GM23338 (cell line): Measurements from ENCODE around the gene MYH14.

Experiments
- CREB1 ChIP-seq: fragments of 250-450 bp; sonication (Bioruptor Pico); IDR thresholded peaks from 2 replicates; pipeline ENCODE4 v1.5.0; 2020; ENCODE audit warnings: low read depth, mild to moderate bottlenecking, moderate library complexity
- EZH2 ChIP-seq: fragments of 200-600 bp; sonication (generic); IDR thresholded peaks from one replicate; pipeline ENCODE4 v1.8.0; 2017; ENCODE audit warnings: antibody characterized with exemption, mild to moderate bottlenecking, low read depth; ENCODE audit not compliant: unreplicated experiment
- EZH2phosphoT487 ChIP-seq: fragments of 200-600 bp; sonication (generic); IDR thresholded peaks from one replicate; pipeline ENCODE4 v1.8.1; 2018; ENCODE audit warnings: antibody characterized with exemption; ENCODE audit not compliant: unreplicated experiment
- JUNB ChIP-seq: IDR thresholded peaks from one replicate; pipeline ENCODE4 v1.6.1; 2016; ENCODE audit warnings: antibody characterized with exemption; ENCODE audit not compliant: unreplicated experiment
- NANOG ChIP-seq: IDR thresholded peaks from 2 replicates; pipeline ENCODE4 v1.6.1; 2016; ENCODE audit warnings: antibody characterized with exemption, borderline replicate concordance
- POLR2AphosphoS5 ChIP-seq: IDR thresholded peaks from 2 replicates; pipeline ENCODE4 v1.6.1; 2016; ENCODE audit warnings: antibody characterized with exemption, low read depth
- STAT1 ChIP-seq: IDR thresholded peaks from one replicate; pipeline ENCODE4 v1.6.1; 2016; ENCODE audit warnings: antibody characterized with exemption; ENCODE audit not compliant: unreplicated experiment
- ZNF114 ChIP-seq: fragments of 250-450 bp; sonication (Bioruptor Pico); IDR thresholded peaks from 2 replicates; pipeline ENCODE4 v1.5.0; 2020; ENCODE audit warnings: mild to moderate bottlenecking, moderate library complexity
- ZNF331 ChIP-seq: fragments of 250-450 bp; sonication (Bioruptor Pico); IDR thresholded peaks from 2 replicates; pipeline ENCODE4 v1.5.0; 2020; ENCODE audit warnings: low read depth, mild to moderate bottlenecking, moderate library complexity
- TF ChIP-seq, protein P1 (sequence below), 2 experiments: fragments of 200-600 bp in 1 of 2; sonication (generic) in 1 of 2; conservative IDR thresholded peaks; 2 replicates each; pipeline versions ENCODE4 v1.5.1 to v1.6.1; 2016 to 2017; ENCODE audit warnings: antibody characterized with exemption in 2 of 2, low read depth in 2 of 2, mild to moderate bottlenecking in 2 of 2, moderate library complexity in 1 of 2
- TF ChIP-seq, protein P2 (sequence below): IDR thresholded peaks from one replicate; pipeline ENCODE4 v1.6.1; 2018; ENCODE audit warnings: antibody characterized with exemption; ENCODE audit not compliant: unreplicated experiment
- TF ChIP-seq, protein P3 (sequence below): fragments of 250-450 bp; sonication (Bioruptor Pico); IDR thresholded peaks from 2 replicates; pipeline ENCODE4 v1.5.0; 2020; ENCODE audit warnings: mild to moderate bottlenecking, moderate library complexity

DNA sequence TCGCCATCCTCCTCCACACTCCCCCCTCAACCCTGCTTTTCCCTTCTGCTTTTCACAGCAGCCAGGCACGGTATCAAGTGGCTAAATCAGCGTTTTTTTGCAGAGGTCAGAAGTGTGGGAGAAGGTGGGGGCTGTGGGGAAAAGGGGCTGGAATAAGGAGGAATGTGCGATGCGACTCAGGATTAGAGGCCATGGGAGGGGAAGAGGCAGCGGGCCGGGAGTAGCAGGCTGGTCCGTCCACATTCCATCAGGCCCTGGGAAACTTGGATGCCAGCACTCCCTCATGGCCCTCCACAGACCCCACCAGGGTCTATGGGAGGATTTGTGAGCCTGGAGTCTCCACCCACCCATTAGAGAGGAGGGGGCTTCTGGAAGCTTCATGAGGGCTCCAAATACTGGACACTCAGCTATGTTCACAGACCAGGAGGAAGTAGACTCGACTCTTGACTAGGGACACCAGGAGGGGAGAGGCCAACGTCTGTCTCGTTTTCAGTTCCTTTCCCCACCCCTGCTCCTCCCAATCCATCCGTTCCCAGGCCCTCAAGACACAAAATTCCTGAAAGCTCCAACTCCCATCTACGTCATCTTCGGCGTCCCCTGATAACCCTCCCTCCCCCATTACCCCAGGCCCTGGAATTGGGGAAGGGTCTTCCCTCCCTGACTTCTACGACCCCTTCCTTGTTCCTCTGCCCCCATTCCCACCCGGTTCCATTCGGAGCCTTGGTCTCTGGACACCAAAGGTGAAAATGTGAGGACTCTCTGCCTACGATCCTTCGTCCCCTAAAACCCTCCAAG lies 129.0 kb downstream of the MYH14 start:
- TF ChIP-seq, protein P1, sequence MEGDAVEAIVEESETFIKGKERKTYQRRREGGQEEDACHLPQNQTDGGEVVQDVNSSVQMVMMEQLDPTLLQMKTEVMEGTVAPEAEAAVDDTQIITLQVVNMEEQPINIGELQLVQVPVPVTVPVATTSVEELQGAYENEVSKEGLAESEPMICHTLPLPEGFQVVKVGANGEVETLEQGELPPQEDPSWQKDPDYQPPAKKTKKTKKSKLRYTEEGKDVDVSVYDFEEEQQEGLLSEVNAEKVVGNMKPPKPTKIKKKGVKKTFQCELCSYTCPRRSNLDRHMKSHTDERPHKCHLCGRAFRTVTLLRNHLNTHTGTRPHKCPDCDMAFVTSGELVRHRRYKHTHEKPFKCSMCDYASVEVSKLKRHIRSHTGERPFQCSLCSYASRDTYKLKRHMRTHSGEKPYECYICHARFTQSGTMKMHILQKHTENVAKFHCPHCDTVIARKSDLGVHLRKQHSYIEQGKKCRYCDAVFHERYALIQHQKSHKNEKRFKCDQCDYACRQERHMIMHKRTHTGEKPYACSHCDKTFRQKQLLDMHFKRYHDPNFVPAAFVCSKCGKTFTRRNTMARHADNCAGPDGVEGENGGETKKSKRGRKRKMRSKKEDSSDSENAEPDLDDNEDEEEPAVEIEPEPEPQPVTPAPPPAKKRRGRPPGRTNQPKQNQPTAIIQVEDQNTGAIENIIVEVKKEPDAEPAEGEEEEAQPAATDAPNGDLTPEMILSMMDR (conservative IDR thresholded peaks at IDR 0.05; ENCODE audit: low read depth in 2 of 2), result no peak
- TF ChIP-seq EZH2 (no peak), CREB1 (CRISPR knock-in tag) (no peak), POLR2AphosphoS5 (no peak; the same call in none of the 2 replicates), EZH2phosphoT487 (no peak), ZNF331 (no peak), JUNB (no peak), ZNF114 (CRISPR knock-in tag) (no peak), STAT1 (no peak), NANOG (no peak)
- TF ChIP-seq, protein P2, sequence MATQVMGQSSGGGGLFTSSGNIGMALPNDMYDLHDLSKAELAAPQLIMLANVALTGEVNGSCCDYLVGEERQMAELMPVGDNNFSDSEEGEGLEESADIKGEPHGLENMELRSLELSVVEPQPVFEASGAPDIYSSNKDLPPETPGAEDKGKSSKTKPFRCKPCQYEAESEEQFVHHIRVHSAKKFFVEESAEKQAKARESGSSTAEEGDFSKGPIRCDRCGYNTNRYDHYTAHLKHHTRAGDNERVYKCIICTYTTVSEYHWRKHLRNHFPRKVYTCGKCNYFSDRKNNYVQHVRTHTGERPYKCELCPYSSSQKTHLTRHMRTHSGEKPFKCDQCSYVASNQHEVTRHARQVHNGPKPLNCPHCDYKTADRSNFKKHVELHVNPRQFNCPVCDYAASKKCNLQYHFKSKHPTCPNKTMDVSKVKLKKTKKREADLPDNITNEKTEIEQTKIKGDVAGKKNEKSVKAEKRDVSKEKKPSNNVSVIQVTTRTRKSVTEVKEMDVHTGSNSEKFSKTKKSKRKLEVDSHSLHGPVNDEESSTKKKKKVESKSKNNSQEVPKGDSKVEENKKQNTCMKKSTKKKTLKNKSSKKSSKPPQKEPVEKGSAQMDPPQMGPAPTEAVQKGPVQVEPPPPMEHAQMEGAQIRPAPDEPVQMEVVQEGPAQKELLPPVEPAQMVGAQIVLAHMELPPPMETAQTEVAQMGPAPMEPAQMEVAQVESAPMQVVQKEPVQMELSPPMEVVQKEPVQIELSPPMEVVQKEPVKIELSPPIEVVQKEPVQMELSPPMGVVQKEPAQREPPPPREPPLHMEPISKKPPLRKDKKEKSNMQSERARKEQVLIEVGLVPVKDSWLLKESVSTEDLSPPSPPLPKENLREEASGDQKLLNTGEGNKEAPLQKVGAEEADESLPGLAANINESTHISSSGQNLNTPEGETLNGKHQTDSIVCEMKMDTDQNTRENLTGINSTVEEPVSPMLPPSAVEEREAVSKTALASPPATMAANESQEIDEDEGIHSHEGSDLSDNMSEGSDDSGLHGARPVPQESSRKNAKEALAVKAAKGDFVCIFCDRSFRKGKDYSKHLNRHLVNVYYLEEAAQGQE, result no peak
- TF ChIP-seq, protein P3, sequence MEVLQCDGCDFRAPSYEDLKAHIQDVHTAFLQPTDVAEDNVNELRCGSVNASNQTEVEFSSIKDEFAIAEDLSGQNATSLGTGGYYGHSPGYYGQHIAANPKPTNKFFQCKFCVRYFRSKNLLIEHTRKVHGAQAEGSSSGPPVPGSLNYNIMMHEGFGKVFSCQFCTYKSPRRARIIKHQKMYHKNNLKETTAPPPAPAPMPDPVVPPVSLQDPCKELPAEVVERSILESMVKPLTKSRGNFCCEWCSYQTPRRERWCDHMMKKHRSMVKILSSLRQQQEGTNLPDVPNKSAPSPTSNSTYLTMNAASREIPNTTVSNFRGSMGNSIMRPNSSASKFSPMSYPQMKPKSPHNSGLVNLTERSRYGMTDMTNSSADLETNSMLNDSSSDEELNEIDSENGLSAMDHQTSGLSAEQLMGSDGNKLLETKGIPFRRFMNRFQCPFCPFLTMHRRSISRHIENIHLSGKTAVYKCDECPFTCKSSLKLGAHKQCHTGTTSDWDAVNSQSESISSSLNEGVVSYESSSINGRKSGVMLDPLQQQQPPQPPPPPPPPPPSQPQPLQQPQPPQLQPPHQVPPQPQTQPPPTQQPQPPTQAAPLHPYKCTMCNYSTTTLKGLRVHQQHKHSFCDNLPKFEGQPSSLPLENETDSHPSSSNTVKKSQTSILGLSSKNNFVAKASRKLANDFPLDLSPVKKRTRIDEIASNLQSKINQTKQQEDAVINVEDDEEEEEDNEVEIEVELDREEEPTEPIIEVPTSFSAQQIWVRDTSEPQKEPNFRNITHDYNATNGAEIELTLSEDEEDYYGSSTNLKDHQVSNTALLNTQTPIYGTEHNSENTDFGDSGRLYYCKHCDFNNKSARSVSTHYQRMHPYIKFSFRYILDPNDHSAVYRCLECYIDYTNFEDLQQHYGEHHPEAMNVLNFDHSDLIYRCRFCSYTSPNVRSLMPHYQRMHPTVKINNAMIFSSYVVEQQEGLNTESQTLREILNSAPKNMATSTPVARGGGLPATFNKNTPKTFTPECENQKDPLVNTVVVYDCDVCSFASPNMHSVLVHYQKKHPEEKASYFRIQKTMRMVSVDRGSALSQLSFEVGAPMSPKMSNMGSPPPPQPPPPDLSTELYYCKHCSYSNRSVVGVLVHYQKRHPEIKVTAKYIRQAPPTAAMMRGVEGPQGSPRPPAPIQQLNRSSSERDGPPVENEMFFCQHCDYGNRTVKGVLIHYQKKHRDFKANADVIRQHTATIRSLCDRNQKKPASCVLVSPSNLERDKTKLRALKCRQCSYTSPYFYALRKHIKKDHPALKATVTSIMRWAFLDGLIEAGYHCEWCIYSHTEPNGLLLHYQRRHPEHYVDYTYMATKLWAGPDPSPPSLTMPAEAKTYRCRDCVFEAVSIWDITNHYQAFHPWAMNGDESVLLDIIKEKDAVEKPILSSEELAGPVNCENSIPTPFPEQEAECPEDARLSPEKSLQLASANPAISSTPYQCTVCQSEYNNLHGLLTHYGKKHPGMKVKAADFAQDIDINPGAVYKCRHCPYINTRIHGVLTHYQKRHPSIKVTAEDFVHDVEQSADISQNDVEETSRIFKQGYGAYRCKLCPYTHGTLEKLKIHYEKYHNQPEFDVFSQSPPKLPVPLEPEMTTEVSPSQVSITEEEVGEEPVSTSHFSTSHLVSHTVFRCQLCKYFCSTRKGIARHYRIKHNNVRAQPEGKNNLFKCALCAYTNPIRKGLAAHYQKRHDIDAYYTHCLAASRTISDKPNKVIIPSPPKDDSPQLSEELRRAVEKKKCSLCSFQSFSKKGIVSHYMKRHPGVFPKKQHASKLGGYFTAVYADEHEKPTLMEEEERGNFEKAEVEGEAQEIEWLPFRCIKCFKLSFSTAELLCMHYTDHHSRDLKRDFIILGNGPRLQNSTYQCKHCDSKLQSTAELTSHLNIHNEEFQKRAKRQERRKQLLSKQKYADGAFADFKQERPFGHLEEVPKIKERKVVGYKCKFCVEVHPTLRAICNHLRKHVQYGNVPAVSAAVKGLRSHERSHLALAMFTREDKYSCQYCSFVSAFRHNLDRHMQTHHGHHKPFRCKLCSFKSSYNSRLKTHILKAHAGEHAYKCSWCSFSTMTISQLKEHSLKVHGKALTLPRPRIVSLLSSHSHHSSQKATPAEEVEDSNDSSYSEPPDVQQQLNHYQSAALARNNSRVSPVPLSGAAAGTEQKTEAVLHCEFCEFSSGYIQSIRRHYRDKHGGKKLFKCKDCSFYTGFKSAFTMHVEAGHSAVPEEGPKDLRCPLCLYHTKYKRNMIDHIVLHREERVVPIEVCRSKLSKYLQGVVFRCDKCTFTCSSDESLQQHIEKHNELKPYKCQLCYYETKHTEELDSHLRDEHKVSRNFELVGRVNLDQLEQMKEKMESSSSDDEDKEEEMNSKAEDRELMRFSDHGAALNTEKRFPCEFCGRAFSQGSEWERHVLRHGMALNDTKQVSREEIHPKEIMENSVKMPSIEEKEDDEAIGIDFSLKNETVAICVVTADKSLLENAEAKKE (CRISPR knock-in tag), result no peak
